ENCODE results near the gene ZNF362.

The ZNF362 gene

DNA sequence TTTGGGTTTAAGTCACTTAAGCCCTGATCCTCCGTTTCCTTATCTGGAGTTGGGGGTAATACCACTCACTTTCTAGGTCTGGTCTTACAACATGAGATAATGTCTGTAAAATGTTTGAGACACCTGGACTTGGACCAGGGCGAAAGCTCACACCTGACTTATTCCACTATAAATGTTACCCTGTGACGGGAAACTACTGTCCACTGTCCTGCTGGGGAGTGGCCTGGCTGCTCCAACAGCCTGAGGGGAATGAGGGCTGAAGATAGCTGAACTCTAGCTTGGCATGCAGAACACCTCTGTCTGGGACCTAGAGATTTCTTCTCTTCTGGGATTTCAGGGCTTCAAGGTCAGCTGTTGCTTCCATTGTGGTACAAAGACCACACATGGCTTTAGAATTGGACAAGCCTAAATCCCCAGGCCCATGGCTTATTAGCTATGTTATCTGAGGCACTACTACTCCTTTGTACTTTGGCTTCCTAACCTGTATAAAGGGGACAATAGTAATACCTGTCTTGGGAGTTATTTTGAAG lies 74.1 kb downstream of the ZNF362 start:
- Histone ChIP-seq H3K4me3 (replicated peaks; ENCODE audit: low read depth, low read length) (no peak overlapping the region), H3K36me3 (ENCODE audit: control insufficient read depth, insufficient read depth, low read length) (peaks cover 18% of the 10 kb centered on the region), H3K27me3 (replicated peaks; ENCODE audit: control insufficient read depth, insufficient read depth, low read length) (no peaks in the 10 kb centered on the region)
- TF ChIP-seq, protein P1, sequence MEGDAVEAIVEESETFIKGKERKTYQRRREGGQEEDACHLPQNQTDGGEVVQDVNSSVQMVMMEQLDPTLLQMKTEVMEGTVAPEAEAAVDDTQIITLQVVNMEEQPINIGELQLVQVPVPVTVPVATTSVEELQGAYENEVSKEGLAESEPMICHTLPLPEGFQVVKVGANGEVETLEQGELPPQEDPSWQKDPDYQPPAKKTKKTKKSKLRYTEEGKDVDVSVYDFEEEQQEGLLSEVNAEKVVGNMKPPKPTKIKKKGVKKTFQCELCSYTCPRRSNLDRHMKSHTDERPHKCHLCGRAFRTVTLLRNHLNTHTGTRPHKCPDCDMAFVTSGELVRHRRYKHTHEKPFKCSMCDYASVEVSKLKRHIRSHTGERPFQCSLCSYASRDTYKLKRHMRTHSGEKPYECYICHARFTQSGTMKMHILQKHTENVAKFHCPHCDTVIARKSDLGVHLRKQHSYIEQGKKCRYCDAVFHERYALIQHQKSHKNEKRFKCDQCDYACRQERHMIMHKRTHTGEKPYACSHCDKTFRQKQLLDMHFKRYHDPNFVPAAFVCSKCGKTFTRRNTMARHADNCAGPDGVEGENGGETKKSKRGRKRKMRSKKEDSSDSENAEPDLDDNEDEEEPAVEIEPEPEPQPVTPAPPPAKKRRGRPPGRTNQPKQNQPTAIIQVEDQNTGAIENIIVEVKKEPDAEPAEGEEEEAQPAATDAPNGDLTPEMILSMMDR (IDR thresholded peaks at IDR 0.05; ENCODE audit: insufficient read depth, low read length, poor library complexity, severe bottlenecking): no peak
- no peak for DNase-seq (ENCODE audit: extremely low read depth, insufficient read length)

DNA sequence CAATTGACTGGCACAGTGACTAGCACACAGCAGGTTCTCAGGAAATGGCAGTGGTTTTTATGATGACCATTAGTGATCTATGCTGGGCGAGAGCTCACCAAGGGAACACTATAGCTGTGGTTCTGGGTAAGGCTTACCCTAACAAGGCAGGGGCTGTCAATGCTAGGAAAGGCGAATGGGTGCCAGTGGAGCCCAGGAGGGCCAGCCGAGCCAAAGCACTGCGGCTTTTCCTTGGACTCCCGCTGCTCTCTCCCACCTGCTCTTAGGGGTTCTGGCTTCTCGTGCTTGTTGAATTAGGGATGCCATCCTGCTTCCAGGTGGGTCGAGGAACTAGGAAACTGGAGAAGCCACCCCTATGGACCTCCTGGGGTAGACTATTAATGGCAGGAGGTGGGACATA lies 74.6 kb downstream of the ZNF362 start:
- Histone ChIP-seq H3K4me3 (replicated peaks; ENCODE audit: low read depth, low read length) (no peak overlapping the region), H3K27me3 (replicated peaks; ENCODE audit: control insufficient read depth, insufficient read depth, low read length) (no peaks in the 10 kb centered on the region), H3K36me3 (ENCODE audit: control insufficient read depth, insufficient read depth, low read length) (peaks cover 18% of the 10 kb centered on the region)
- TF ChIP-seq, protein P1 (IDR thresholded peaks at IDR 0.05; ENCODE audit: insufficient read depth, low read length, poor library complexity, severe bottlenecking): no peak
- DNase-seq (ENCODE audit: extremely low read depth, insufficient read length): no peak

DNA sequence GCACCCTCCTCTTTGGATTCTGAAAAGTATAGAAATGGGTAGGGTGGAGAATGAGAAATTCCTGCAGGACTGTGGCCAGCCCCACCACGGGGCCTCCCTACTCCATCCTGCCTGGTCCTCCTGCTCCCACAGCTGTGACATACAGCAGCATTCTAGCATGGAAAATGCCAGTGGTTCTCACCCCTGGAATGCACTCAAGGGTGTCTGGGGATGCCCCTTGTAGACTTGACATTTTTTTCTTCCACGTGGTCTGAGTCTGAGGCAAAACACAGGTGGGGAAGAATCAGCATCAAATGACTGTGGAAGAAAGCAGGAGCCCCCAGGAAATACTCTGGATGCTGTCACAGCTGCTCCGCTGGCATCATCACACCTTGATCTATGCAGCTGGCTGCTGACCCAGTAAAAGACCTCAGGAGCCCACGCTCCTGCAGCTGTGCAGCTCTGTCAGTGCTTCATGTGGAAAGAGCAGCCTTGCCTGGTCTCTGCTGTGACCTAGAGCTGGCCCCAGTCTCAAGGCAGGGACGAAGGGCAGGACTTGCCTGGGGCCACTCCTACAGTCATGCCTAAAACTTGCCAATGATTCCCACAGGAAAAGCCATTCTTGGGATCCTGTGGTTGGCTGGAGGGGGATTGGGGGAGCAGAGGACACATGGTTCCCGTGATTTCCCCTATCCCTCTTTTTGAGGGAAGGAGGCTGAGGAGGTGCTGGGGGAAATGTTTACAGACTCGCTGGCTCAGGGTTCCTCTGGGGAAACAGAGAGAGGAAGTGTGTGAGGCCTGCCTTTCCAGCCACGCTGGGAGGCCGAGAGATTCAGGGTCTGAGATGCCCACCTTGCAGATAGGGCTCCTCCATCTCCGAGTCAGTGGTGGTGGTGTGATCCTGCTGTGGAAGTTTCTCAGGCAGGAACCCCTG lies 75.4 kb downstream of the ZNF362 start:
- Histone ChIP-seq H3K4me3 (replicated peaks; ENCODE audit: low read depth, low read length) (no peak overlapping the region), H3K36me3 (ENCODE audit: control insufficient read depth, insufficient read depth, low read length) (peaks cover 18% of the 10 kb centered on the region), H3K27me3 (replicated peaks; ENCODE audit: control insufficient read depth, insufficient read depth, low read length) (no peaks in the 10 kb centered on the region)
- no peak for DNase-seq (ENCODE audit: extremely low read depth, insufficient read length)
- TF ChIP-seq, protein P1 (IDR thresholded peaks at IDR 0.05; ENCODE audit: insufficient read depth, low read length, poor library complexity, severe bottlenecking): no peak

DNA sequence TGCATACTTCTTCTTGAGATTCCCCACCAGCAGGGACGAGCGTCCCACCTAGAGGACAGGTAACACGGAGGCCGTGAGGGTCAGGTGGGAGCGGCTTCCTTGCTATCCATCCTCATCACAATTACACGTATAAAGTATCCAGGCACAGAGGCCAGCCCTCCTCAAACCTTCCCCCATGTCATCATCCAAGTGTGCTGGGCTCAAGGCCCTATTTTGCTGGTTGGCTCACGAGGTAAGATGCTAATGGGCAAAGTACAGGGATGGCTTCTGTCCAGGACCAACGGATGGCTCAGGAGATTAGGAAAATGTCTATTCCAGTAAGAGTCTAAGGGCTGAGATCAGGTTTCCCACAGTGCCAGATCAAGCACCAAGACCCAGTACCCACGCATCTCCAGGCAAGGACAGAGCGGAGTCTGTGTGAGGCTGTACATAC lies 76.1 kb downstream of the ZNF362 start:
- peaks cover 18% of the 10 kb centered on the region for H3K36me3 ChIP-seq (ENCODE audit: control insufficient read depth, insufficient read depth, low read length)
- DNase-seq (ENCODE audit: extremely low read depth, insufficient read length): no peak
- no peaks in the 10 kb centered on the region for H3K27me3 ChIP-seq (replicated peaks; ENCODE audit: control insufficient read depth, insufficient read depth, low read length)
- TF ChIP-seq, protein P1 (IDR thresholded peaks at IDR 0.05; ENCODE audit: insufficient read depth, low read length, poor library complexity, severe bottlenecking): no peak
- H3K4me3 ChIP-seq (replicated peaks; ENCODE audit: low read depth, low read length): no peak overlapping the region

DNA sequence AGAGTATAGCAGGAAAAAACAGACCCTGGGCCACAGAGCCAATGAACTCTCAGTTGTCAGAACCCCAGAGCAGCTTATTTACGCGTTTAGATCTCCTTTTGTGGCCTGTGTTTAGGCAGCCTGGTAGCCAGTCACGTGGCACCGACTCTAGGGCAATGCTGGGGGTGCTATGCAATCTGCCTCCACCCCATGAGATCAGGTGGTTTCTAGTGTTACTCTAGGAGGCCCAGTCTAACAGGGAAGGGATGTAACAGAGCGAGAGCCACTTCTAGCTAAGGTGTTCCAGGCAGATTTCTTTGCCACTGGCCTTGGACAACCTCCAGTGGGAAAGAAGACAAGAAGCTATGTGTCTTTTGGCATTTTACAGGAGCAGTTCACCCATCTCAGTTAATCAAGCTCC lies 76.6 kb downstream of the ZNF362 start:
- TF ChIP-seq, protein P1 (IDR thresholded peaks at IDR 0.05; ENCODE audit: insufficient read depth, low read length, poor library complexity, severe bottlenecking): no peak
- peaks cover 15% of the 10 kb centered on the region for H3K36me3 ChIP-seq (ENCODE audit: control insufficient read depth, insufficient read depth, low read length)
- no peak for DNase-seq (ENCODE audit: extremely low read depth, insufficient read length)
- H3K27me3 ChIP-seq (replicated peaks; ENCODE audit: control insufficient read depth, insufficient read depth, low read length): no peaks in the 10 kb centered on the region
- no peak overlapping the region for H3K4me3 ChIP-seq (replicated peaks; ENCODE audit: low read depth, low read length)

Measured in GM06990 (cell line).